Left ventricle myocardium inferior (tissue), 1 donor: ENCODE measurements around the gene LGALS7B. TPM values are rescaled to one million over a fixed set of nuclear protein-coding genes. Genes with fewer than 3 reads are reported as not detected.

Experiments used
- DNase-seq: peaks from one replicate; pipeline ENCODE4 v3.0.0-alpha.2; 2020
- H3K27ac ChIP-seq: fragments of 200-600 bp; replicated peaks from 2 replicates; pipeline ENCODE4 v1.8.0; 2021
- H3K27me3 ChIP-seq: fragments of 200-600 bp; 2 replicates; pipeline ENCODE4 v1.8.0; 2021; ENCODE audit warnings: low read depth
- H3K36me3 ChIP-seq: fragments of 200-600 bp; 2 replicates; pipeline ENCODE4 v1.8.0; 2021
- H3K4me1 ChIP-seq: fragments of 200-600 bp; 2 replicates; pipeline ENCODE4 v1.8.0; 2021
- H3K4me3 ChIP-seq: fragments of 200-600 bp; 2 replicates; pipeline ENCODE4 v1.8.0; 2021; ENCODE audit warnings: mild to moderate bottlenecking, moderate library complexity
- H3K9me3 ChIP-seq: fragments of 200-600 bp; replicated peaks from 2 replicates; pipeline ENCODE4 v1.8.0; 2021
- CTCF ChIP-seq: fragments of 200-600 bp; IDR thresholded peaks from 2 replicates; pipeline ENCODE4 v1.8.0; 2021; ENCODE audit warnings: antibody characterized with exemption, mild to moderate bottlenecking, borderline replicate concordance
- intact Hi-C: fragments of 100-400 bp; cut with micrococcal nuclease; formaldehyde crosslinking; loops from one replicate; pipeline ENCODE4 v1.11.0; 2022
- total RNA-seq: library from RNA; stranded (reverse); fragmentation: NEBNext Ultra II Directional; extraction: Animal tissue kit (Norgen Biotek cat#: 25700); gene quantifications from one replicate; pipeline ENCODE4 v1.2.1, GENCODE V29; 2021
- donor health status: DM: no; HTN: yes; CAD: no; lungs with severe emphysema.

The LGALS7B gene
- total RNA-seq, 1 donor from 2014 or later = not detected

- DNase-seq = no peak
- intact Hi-C loops = no loop called here
- TF ChIP-seq CTCF = no peak
These were observed 10.1 kb downstream of the LGALS7B start for GRCh38 chr19:38799104-38799503.

GRCh38 chr19:38800577-38801347, 11.8 kb downstream of the LGALS7B start:
- intact Hi-C loops = no loop called here

More at GRCh38 chr19:38799104-38799503, 10.1 kb downstream of the LGALS7B start:
- peaks cover 3% of the 10 kb centered on the region for H3K4me1 ChIP-seq
- H3K36me3 ChIP-seq = peaks cover 11% of the 10 kb centered on the region
- no peak overlapping the region for H3K4me3 ChIP-seq
- no peaks in the 10 kb centered on the region for H3K9me3 ChIP-seq
- H3K27me3 ChIP-seq = no peaks in the 10 kb centered on the region
- no peak overlapping the region for H3K27ac ChIP-seq

GRCh38 chr19:38801359-38802095, 12.5 kb downstream of the LGALS7B start:
- TF ChIP-seq CTCF = no peak
- Histone ChIP-seq H3K4me3 (no peak overlapping the region), H3K36me3 (peaks cover 11% of the 10 kb centered on the region), H3K27me3 (no peaks in the 10 kb centered on the region), H3K27ac (no peak overlapping the region), H3K9me3 (no peaks in the 10 kb centered on the region), H3K4me1 (peaks cover 10% of the 10 kb centered on the region)
- no peak for DNase-seq
- intact Hi-C loops = no loop called here

More at GRCh38 chr19:38800577-38801347, 11.8 kb downstream of the LGALS7B start:
- H3K36me3 ChIP-seq = peaks cover 11% of the 10 kb centered on the region
- no peaks in the 10 kb centered on the region for H3K9me3 ChIP-seq
- no peak for TF ChIP-seq CTCF
- no peak for DNase-seq
- H3K27ac ChIP-seq = no peak overlapping the region
- peaks cover 10% of the 10 kb centered on the region for H3K4me1 ChIP-seq
- no peaks in the 10 kb centered on the region for H3K27me3 ChIP-seq
- no peak overlapping the region for H3K4me3 ChIP-seq

GRCh38 chr19:38803543-38803942, 14.5 kb downstream of the LGALS7B start:
- no peak for DNase-seq
- Histone ChIP-seq H3K4me1 (peaks cover 10% of the 10 kb centered on the region), H3K27ac (no peak overlapping the region), H3K9me3 (no peaks in the 10 kb centered on the region), H3K27me3 (no peaks in the 10 kb centered on the region), H3K4me3 (no peak overlapping the region), H3K36me3 (peaks cover 11% of the 10 kb centered on the region)
- intact Hi-C loops = no loop called here
- TF ChIP-seq CTCF = no peak

GRCh38 chr19:38805180-38805579, 16.2 kb downstream of the LGALS7B start:
- TF ChIP-seq CTCF = no peak
- peaks cover 10% of the 10 kb centered on the region for H3K4me1 ChIP-seq
- no peaks in the 10 kb centered on the region for H3K27me3 ChIP-seq
- H3K27ac ChIP-seq = peak overlapping the region; percentile 23
- intact Hi-C loops = no loop called here
- H3K36me3 ChIP-seq = peaks cover 11% of the 10 kb centered on the region
- no peaks in the 10 kb centered on the region for H3K9me3 ChIP-seq
- H3K4me3 ChIP-seq = no peak overlapping the region
- DNase-seq = no peak
